ENCODE measurements around the gene AP2A1.
A peak's percentile ranks its signal among the peaks of the same experiment; 100 is the strongest.
"Not testable (repeated sequence)": the region's sequence is repeated elsewhere in the genome, so short reads cannot be mapped to it uniquely, and the experiment has no call there.

The AP2A1 gene

DNA sequence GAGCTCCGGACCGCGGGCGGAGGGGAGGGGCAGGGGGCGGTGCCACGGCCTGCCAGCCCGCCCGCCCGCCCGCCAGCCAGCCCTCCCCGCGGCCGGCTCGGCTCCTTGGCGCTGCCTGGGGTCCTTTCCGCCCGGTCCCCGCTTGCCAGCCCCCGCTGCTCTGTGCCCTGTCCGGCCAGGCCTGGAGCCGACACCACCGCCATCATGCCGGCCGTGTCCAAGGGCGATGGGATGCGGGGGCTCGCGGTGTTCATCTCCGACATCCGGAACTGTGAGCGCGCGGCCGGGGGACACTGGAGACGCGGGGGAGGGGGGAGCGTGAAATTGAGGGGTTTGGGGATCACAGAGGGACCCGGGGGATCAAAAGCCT is at the start of gene AP2A1:
AP2A1 (plus strand) TSS at position 72 of the 370 bp plus-strand sequence; CDS start at position 205, 133 bp downstream.
- Mint-ChIP-seq H3K4me1 (ENCODE audit: low read depth) (peaks cover 38% of the 10 kb centered on the region), H3K36me3 (ENCODE audit: low read depth) (peaks cover 13% of the 10 kb centered on the region), H3K27me3 (no peaks in the 10 kb centered on the region), H3K4me3 (peak within 1 kb of the TSS; percentile 94), H3K9me3 (no peaks in the 10 kb centered on the region), H3K27ac (peak within 1 kb of the TSS; percentile 92)

DNA sequence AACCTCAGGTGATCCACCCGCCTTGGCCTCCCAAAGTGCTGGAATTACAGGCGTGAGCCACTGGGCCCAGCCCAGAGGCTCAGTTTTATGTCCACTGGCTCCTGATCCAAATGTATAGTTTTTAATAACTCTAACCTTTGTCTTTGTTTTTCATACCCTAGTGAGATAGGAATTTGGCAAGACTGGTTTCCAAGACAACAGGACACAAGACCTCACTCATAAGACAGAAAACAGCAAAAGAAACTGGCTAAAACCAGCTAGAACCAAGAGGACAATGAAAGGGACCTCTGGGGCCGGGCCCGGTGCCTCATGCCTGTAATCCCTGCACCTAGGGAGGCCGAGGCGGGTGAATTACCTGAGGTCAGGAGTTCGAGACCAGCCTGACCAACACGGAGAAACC is 48.3 kb upstream of the AP2A1 start:
- H3K36me3 Mint-ChIP-seq (ENCODE audit: low read depth) = no peaks in the 10 kb centered on the region
- H3K4me3 Mint-ChIP-seq = peak overlapping the region; percentile 90
- no peaks in the 10 kb centered on the region for H3K27me3 Mint-ChIP-seq
- peaks cover 14% of the 10 kb centered on the region for H3K4me1 Mint-ChIP-seq (ENCODE audit: low read depth)
- no peak overlapping the region for H3K27ac Mint-ChIP-seq
- no peaks in the 10 kb centered on the region for H3K9me3 Mint-ChIP-seq

DNA sequence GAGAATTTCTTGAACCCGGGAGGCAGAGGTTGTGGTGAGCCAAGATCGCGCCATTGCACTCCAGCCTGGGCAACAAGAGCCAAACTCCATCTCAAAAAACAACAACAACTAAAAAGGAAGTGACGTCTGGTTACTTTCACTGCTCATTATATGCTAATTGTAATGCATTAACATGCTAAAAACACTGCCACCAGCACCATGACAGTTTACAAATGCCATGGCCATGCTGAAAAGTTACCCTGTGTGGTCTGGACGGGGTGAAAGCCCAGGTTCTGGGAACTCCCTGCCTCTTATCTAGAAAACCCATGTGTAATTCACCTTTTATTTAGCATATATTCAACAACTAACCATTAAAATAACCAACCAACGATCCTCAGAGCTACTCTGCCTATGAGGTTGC is 47.8 kb upstream of the AP2A1 start:
- H3K36me3 Mint-ChIP-seq (ENCODE audit: low read depth) = no peaks in the 10 kb centered on the region
- H3K4me1 Mint-ChIP-seq (ENCODE audit: low read depth) = peaks cover 14% of the 10 kb centered on the region
- H3K27ac Mint-ChIP-seq = no peak overlapping the region
- no peaks in the 10 kb centered on the region for H3K27me3 Mint-ChIP-seq
- H3K9me3 Mint-ChIP-seq = no peaks in the 10 kb centered on the region
- no peak overlapping the region for H3K4me3 Mint-ChIP-seq

DNA sequence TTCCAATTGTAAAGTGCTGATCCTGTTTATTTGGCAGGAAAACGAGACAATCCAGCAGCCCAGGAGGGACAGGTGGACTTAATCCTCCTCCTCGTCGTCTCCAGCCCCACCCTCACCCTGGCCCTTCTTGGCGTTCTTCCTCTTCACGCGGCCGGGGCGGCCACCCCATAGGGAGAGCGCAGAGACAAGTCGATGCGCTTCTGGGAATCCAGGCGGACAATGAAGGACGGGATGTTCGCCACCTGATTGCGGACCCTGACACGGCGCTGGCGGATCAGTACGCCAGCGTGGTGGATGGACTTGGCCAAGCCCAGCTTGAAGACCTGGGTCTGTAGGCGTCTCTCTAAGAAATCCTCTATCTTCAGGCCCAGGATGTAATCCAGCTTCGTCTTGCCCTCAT is 47.4 kb upstream of the AP2A1 start:
- not testable (repeated sequence) for H3K4me3 Mint-ChIP-seq; H3K27me3 Mint-ChIP-seq; H3K9me3 Mint-ChIP-seq; H3K27ac Mint-ChIP-seq; H3K36me3 Mint-ChIP-seq (ENCODE audit: low read depth)
- peaks cover 14% of the 10 kb centered on the region for H3K4me1 Mint-ChIP-seq (ENCODE audit: low read depth)

DNA sequence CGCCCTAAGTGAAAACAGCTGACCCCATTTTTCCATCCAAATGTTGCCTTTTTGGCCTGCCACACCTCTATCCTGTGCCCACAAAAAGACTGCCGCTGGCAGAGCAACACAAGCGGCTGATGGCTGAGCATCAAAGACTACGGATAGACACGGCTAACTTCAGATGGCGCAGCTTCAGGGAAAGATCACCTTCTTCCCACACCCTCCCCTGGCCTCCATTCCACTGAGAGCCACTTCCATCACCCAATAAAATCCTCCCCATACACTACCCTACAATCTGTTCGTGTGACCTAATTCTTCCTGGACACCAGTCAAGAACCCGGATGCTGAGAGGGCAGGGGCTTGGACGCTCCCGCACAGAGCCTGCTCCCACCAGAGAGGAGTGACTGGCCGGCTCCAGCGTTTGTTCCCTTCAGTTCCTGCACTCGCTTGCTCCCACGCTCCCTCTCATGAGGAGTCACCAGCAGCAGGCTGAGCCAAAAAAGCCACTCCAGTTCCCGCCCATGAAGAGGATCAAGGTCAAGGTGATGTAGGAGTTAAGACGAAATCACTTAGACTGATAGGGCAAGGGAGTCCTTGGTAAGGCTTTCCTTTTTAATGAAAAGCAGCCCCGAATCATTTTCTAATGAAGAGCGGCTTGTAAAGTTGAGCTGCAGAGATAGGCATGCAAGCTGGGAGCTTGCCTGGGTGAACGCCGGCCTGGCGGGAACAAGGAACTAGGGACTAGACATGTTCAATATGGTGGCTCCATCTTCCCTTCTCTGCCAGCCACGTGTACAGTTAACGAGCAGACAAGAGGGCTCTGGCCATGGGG is 39.4 kb upstream of the AP2A1 start:
- H3K36me3 Mint-ChIP-seq (ENCODE audit: low read depth) = no peaks in the 10 kb centered on the region
- peaks cover 3% of the 10 kb centered on the region for H3K27me3 Mint-ChIP-seq
- H3K4me1 Mint-ChIP-seq (ENCODE audit: low read depth) = no peaks in the 10 kb centered on the region
- no peak overlapping the region for H3K4me3 Mint-ChIP-seq
- H3K9me3 Mint-ChIP-seq = no peaks in the 10 kb centered on the region
- no peak overlapping the region for H3K27ac Mint-ChIP-seq

DNA sequence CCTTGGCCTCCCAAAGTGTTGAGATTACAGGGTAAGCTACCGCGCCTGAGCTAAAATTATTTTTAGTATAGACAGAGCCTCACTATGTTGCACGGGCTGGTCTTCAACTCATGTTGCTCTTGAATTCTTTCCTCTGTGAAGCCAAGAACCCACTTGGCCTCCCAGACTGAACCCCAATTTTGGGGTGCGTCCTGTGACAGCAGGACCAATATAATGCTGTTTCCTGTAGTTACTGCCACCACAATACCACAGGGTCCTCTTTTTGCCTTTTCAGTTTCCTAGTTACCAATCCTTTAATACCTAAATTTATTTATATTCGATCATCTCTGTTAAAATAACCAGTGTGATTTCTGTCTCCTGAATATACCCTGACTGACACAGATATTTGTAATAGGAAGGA is 36.6 kb upstream of the AP2A1 start:
- H3K27me3 Mint-ChIP-seq = peaks cover 3% of the 10 kb centered on the region
- H3K4me1 Mint-ChIP-seq (ENCODE audit: low read depth) = no peaks in the 10 kb centered on the region
- no peaks in the 10 kb centered on the region for H3K9me3 Mint-ChIP-seq
- no peak overlapping the region for H3K27ac Mint-ChIP-seq
- H3K4me3 Mint-ChIP-seq = no peak overlapping the region
- H3K36me3 Mint-ChIP-seq (ENCODE audit: low read depth) = no peaks in the 10 kb centered on the region

DNA sequence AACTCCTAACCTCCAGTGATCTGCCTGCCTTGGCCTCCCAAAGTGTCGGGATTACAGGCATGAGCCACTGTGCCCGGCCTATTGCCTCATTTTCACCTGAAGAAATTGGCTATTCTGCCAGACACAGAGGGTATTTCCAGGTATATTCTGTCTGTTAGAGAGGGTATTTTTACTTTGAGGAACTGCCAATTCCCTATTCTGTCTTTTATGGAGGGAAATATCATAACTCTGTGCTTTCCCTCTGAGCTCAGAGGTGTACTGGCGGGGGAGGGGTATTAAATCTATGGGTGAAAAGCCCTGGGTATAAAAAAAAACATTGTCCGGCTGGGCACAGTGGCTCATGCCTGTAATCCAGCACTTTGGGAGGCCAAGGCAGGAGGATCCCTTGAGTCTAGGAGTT is 28.5 kb upstream of the AP2A1 start:
- no peaks in the 10 kb centered on the region for H3K9me3 Mint-ChIP-seq
- no peaks in the 10 kb centered on the region for H3K27me3 Mint-ChIP-seq
- H3K27ac Mint-ChIP-seq = no peak overlapping the region
- H3K36me3 Mint-ChIP-seq (ENCODE audit: low read depth) = no peaks in the 10 kb centered on the region
- H3K4me3 Mint-ChIP-seq = no peak overlapping the region
- no peaks in the 10 kb centered on the region for H3K4me1 Mint-ChIP-seq (ENCODE audit: low read depth)

DNA sequence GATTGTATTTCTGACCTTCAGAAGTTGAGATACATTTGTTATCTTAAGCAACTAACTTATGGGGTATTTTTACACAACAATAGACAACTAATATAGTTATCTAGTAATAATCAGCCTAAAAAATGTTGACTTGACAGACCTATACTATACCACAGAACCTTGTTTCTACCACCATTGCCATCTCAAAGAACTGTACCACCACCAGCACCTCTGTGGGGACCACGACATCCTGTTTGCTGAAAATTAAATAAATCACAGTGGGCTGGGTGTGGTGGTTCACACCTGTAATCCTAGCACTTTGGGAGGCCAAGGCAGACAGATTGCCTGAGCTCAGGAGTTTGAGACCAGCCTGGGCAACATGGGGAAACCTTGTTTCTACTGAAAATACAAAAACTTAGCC is 27.7 kb upstream of the AP2A1 start:
- H3K9me3 Mint-ChIP-seq = no peaks in the 10 kb centered on the region
- no peaks in the 10 kb centered on the region for H3K4me1 Mint-ChIP-seq (ENCODE audit: low read depth)
- H3K27ac Mint-ChIP-seq = no peak overlapping the region
- H3K27me3 Mint-ChIP-seq = no peaks in the 10 kb centered on the region
- H3K4me3 Mint-ChIP-seq = no peak overlapping the region
- H3K36me3 Mint-ChIP-seq (ENCODE audit: low read depth) = no peaks in the 10 kb centered on the region

DNA sequence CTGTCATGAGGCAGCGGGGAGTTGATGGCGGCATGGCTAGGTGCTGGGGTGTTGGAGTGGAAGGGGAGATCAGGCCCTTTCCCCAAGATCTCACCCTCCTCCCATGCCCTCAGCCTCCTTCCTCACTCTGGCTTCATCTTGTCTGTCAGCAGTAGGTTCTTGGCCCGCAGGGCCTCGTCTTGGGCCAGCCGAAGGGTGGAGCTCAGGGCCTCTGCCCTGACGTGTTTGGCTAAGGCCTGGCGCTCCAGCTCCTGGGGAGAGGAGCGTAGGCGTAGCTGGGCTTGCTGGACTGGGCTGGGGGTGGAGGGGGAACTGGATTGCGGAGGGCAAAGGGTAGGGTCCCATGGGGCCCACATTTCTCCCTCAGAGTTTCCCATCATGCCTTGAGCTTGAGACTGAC is 26.9 kb upstream of the AP2A1 start:
- H3K36me3 Mint-ChIP-seq (ENCODE audit: low read depth) = no peaks in the 10 kb centered on the region
- H3K27ac Mint-ChIP-seq = no peak overlapping the region
- no peaks in the 10 kb centered on the region for H3K4me1 Mint-ChIP-seq (ENCODE audit: low read depth)

DNA sequence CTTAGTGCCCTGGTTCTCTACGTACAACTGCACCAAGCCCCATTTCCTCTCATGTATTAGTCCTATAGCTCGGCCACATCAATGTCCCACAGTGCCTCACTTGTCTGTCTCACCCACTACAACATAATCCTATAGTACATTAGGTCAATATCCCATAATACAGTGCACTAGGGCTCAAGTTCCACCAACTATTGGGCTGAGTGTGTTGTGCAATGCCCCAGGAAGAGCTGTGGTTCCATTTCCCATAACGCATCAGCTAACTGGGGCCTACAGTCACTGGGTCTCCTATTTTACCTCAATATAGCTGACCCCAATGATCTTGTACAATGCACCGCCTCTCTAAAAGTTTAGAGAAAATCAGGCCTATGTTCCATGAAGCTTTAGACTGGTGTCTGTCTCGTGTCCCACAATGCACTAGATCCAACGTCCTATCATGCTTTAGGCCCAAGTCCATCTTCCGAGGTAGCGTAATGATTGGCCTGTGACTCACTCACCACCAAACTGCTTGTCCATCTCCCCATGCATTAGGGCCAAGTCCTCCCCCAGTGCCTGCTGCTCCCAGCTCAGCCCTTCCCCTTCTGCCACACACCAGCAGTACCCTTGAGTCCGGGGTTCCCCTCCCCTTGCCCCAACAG is 25.5 kb upstream of the AP2A1 start:
- Mint-ChIP-seq H3K4me1 (ENCODE audit: low read depth) (no peaks in the 10 kb centered on the region), H3K27ac (no peak overlapping the region), H3K9me3 (no peaks in the 10 kb centered on the region), H3K4me3 (no peak overlapping the region), H3K36me3 (ENCODE audit: low read depth) (no peaks in the 10 kb centered on the region), H3K27me3 (no peaks in the 10 kb centered on the region)

More for the DNA sequence above, 26.9 kb upstream of the AP2A1 start:
- no peaks in the 10 kb centered on the region for H3K27me3 Mint-ChIP-seq
- H3K4me3 Mint-ChIP-seq = no peak overlapping the region
- no peaks in the 10 kb centered on the region for H3K9me3 Mint-ChIP-seq

DNA sequence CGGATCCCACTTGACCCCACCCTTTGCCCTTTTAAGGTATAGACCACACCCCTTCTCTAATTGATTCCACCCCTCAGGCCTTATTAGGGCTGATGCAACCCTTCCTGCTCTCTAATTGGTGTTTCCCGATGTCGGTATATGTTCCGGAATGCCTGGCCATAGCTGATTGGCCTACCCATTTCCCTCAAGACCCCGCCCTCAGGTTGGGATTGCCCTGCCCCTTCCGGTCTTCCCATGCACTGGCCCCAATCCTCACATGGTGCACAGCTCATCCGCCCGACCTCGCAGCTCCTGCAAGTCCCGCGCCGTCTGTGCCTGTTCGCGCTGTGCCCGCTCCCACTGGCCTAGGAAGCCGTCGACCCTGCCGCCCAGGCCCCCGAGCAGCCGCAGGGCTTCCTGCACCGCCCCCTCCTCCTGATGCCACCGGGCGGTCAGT is 21.8 kb upstream of the AP2A1 start:
- Mint-ChIP-seq H3K4me3 (no peak overlapping the region), H3K27ac (no peak overlapping the region), H3K27me3 (no peaks in the 10 kb centered on the region)

DNA sequence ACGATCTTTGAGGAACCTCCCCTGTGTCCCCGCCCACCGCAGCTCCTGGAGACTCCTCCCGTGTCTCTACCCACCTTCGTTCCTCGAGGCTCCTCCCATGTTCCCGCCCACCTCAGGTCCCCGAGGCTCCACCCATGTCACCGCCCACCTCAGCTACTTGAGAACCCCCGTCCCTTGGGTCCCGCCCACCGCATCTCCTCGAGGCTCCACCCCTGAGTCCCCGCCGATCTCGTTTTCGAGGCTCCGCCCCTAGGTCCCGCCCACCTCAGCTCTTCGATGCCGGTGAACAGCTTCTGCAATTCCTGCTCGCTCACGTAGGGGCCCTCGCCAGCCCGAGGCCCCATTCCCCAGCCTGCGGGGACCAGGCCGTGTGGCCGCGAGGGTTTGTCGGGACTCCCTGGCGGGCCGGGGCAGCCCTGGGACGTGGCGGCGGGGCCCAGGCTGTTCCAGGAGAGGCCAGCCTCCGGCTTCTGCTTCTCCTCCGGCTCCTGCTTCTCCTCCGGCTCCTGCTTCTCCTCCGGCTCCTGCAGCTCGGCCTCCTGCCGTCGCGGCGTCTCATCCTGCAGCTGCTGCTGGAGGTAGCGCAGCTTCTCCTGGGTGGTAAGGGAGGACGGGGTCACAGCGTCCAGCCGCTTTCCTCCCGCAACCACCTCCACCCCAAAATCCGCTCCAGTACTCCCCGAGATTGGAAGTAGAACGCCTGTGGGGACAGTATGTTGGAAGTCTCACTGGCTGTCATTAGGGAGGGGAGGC is 20.4 kb upstream of the AP2A1 start:
- Mint-ChIP-seq H3K4me1 (ENCODE audit: low read depth) (no peaks in the 10 kb centered on the region), H3K36me3 (ENCODE audit: low read depth) (no peaks in the 10 kb centered on the region), H3K27ac (no peak overlapping the region), H3K27me3 (no peaks in the 10 kb centered on the region), H3K9me3 (no peaks in the 10 kb centered on the region), H3K4me3 (no peak overlapping the region)

More for the DNA sequence above, 21.8 kb upstream of the AP2A1 start:
- no peaks in the 10 kb centered on the region for H3K36me3 Mint-ChIP-seq (ENCODE audit: low read depth)
- H3K9me3 Mint-ChIP-seq = no peaks in the 10 kb centered on the region
- no peaks in the 10 kb centered on the region for H3K4me1 Mint-ChIP-seq (ENCODE audit: low read depth)

DNA sequence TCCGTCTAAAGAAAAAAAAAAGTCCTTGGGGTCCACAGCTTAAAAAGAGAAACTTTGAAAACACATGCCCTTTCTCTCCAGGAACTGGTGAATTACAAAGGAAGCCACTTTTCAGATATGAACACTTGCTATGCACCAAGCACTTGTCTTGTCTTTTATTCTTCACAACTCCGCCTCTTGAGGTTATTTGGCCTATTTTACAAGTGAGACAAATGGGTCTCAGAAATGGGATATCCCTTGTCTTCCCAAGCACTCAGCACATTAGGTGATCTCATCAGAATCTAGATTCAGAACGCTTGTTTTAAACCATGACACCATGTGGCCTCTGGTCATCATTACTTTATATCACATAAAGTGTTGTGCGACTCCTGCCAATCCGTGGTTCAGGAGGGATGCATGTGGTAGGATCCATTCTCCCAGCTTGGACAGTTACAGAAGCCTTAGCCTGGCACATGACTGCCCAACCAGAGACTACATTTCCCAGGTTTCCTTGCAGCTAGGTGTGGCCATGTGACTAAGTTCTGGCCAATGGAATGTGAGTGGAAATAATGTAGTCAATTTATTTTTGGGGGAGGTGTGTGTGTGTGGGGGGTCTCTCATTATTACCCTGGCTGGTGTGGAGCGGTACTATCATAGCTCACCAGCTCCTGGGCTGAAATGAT is 17.6 kb upstream of the AP2A1 start:
- H3K4me3 Mint-ChIP-seq = no peak overlapping the region
- H3K4me1 Mint-ChIP-seq (ENCODE audit: low read depth) = no peaks in the 10 kb centered on the region
- H3K27ac Mint-ChIP-seq = no peak overlapping the region
- H3K36me3 Mint-ChIP-seq (ENCODE audit: low read depth) = no peaks in the 10 kb centered on the region
- H3K9me3 Mint-ChIP-seq = no peaks in the 10 kb centered on the region
- no peaks in the 10 kb centered on the region for H3K27me3 Mint-ChIP-seq

DNA sequence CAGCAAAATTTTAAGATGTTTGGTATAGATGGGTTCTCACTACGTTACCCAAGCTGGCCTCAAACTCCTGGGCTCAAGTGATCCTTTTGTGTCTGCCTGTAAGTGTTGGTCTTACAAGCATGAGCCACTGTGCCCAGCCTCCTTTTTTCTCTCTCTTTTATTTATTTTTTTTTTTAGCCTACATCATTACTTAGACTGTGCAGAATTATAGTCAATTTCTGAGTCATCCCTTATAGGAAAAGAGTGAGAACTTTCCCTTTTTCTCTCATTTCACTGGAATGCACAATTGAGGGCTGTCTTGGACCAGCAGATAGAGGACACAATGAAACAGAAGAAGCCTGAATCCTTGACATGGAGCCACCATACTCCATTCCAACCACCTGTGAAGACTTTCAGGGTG is 17.0 kb upstream of the AP2A1 start:
- H3K4me3 Mint-ChIP-seq = no peak overlapping the region
- H3K27me3 Mint-ChIP-seq = no peaks in the 10 kb centered on the region
- H3K9me3 Mint-ChIP-seq = no peaks in the 10 kb centered on the region
- H3K4me1 Mint-ChIP-seq (ENCODE audit: low read depth) = no peaks in the 10 kb centered on the region
- H3K36me3 Mint-ChIP-seq (ENCODE audit: low read depth) = no peaks in the 10 kb centered on the region
- H3K27ac Mint-ChIP-seq = no peak overlapping the region

DNA sequence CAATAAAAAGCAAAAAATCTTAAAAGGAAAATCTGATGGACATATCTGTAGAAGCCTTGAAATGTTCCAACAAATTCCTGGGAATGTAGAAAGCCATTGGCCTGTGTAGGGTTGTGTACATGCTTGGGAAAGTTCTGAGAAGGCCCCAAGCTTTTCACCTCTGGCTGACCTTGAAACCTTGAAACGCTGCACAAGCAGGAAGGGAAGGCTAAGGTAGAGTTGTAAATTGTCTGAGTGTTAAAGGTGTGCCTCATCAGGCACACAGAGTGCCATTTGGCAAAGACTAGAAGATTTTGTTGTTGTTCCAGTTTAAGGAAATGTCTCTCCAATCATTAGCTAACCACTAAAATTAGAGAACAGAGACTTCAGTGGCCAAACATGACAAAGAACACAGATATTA is 14.1 kb upstream of the AP2A1 start:
- no peaks in the 10 kb centered on the region for H3K36me3 Mint-ChIP-seq (ENCODE audit: low read depth)
- H3K27ac Mint-ChIP-seq = no peak overlapping the region
- H3K4me1 Mint-ChIP-seq (ENCODE audit: low read depth) = no peaks in the 10 kb centered on the region
- H3K9me3 Mint-ChIP-seq = peaks cover 5% of the 10 kb centered on the region
- no peaks in the 10 kb centered on the region for H3K27me3 Mint-ChIP-seq
- no peak overlapping the region for H3K4me3 Mint-ChIP-seq
